Measurements from ENCODE around the gene TRAPPC2. TPM values are rescaled to one million over a fixed set of nuclear protein-coding genes. Genes with fewer than 3 reads are reported as not detected.
"Not testable (repeated sequence)": the region's sequence is repeated elsewhere in the genome, so short reads cannot be mapped to it uniquely, and the experiment has no call there.

The TRAPPC2 gene
- total and polyA plus RNA-seq, 3 donors from 2014 or later = 7.1 to 9.7 (median 8.7) TPM

- H3K9me3 ChIP-seq = no peaks in the 10 kb centered on the region
- no peaks in the 10 kb centered on the region for H3K27me3 ChIP-seq
- no peak for DNase-seq
- TF ChIP-seq POLR2A (IDR thresholded peaks at IDR 0.05) (no peak), CTCF (IDR thresholded peaks at IDR 0.05) (no peak)
- H3K36me3 ChIP-seq (ENCODE audit: low read depth, missing control alignments) = no peaks in the 10 kb centered on the region
- H3K4me3 ChIP-seq = no peak overlapping the region
- intact Hi-C loops (cut with DNase I; ENCODE audit: low total_unique reads) = no loop called here
- no peaks in the 10 kb centered on the region for H3K4me1 ChIP-seq
- H3K27ac ChIP-seq = no peak overlapping the region
Measured at GRCh38 chrX:13673016-13673415, 61.4 kb downstream of the TRAPPC2 start.

- no peaks in the 10 kb centered on the region for H3K27me3 ChIP-seq
- no peak overlapping the region for H3K27ac ChIP-seq
- TF ChIP-seq POLR2A (IDR thresholded peaks at IDR 0.05) = no peak
- H3K9me3 ChIP-seq = no peaks in the 10 kb centered on the region
- 93 to 97% methylated on average over 5 of the region's 5 CpGs for WGBS, 2 donors
- H3K36me3 ChIP-seq (ENCODE audit: low read depth, missing control alignments) = no peaks in the 10 kb centered on the region
- DNase-seq = no peak
- intact Hi-C loops (cut with DNase I; ENCODE audit: low total_unique reads) = no loop called here
- no peak overlapping the region for H3K4me3 ChIP-seq
- no peaks in the 10 kb centered on the region for H3K4me1 ChIP-seq
Measured at GRCh38 chrX:13670197-13670596, 64.2 kb downstream of the TRAPPC2 start.

GRCh38 chrX:13669755-13670154, 64.7 kb downstream of the TRAPPC2 start:
- H3K9me3 ChIP-seq; intact Hi-C loops (cut with DNase I; ENCODE audit: low total_unique reads); H3K4me1 ChIP-seq; H3K4me3 ChIP-seq; H3K36me3 ChIP-seq (ENCODE audit: low read depth, missing control alignments); H3K27me3 ChIP-seq; DNase-seq; H3K27ac ChIP-seq: not testable (repeated sequence)
- whole genome bisulfite sequencing, 2 donors = 87 to 91% methylated on average over 8 of the region's 8 CpGs

- Histone ChIP-seq H3K27me3 (no peaks in the 10 kb centered on the region), H3K36me3 (ENCODE audit: low read depth, missing control alignments) (no peaks in the 10 kb centered on the region), H3K27ac (no peak overlapping the region), H3K4me1 (no peaks in the 10 kb centered on the region), H3K4me3 (no peak overlapping the region), H3K9me3 (no peaks in the 10 kb centered on the region)
- intact Hi-C loops (cut with DNase I; ENCODE audit: low total_unique reads) = no loop called here
- WGBS, 2 donors = 32 to 41% methylated on average over 6 to 9 of the region's 9 CpGs
- no peak for TF ChIP-seq CTCF (IDR thresholded peaks at IDR 0.05)
- TF ChIP-seq POLR2A (IDR thresholded peaks at IDR 0.05) = no peak
- DNase-seq = peak; percentile 48
Measured at GRCh38 chrX:13669246-13669737, 65.1 kb downstream of the TRAPPC2 start.

- intact Hi-C loops (cut with DNase I; ENCODE audit: low total_unique reads) = no loop called here
Measured at GRCh38 chrX:13667919-13668318, 66.5 kb downstream of the TRAPPC2 start.

More at GRCh38 chrX:13667919-13668318, 66.5 kb downstream of the TRAPPC2 start:
- Histone ChIP-seq H3K4me3 (no peak overlapping the region), H3K36me3 (ENCODE audit: low read depth, missing control alignments) (no peaks in the 10 kb centered on the region), H3K9me3 (no peaks in the 10 kb centered on the region), H3K27me3 (no peaks in the 10 kb centered on the region), H3K27ac (no peak overlapping the region), H3K4me1 (no peaks in the 10 kb centered on the region)
- TF ChIP-seq POLR2A (IDR thresholded peaks at IDR 0.05) = no peak
- no peak for TF ChIP-seq CTCF (IDR thresholded peaks at IDR 0.05)
- no peak for DNase-seq

Data from testis (tissue), 3 donors.